Activated naive CD8-positive, alpha-beta T cell treated with anti-CD3 and anti-CD28 coated beads, Interleukin-2, amount 50 U/mL, for 24 hours (primary cell): Measurements from ENCODE around the gene NID2.
A peak's percentile ranks its signal among the peaks of the same experiment; 100 is the strongest.

Experiments used
- ATAC-seq: fragments of 150-1000 bp; cut with Tn5 transposase; one replicate; pipeline ENCODE4 v1.10.0; 2021
- DNase-seq: peaks from one replicate; pipeline ENCODE4 v3.0.0; 2021
- H3K27ac Mint-ChIP-seq: one replicate; pipeline ENCODE4 v1.8.0; 2021; ENCODE audit warnings: mild to moderate bottlenecking, mixed read lengths
- H3K27me3 Mint-ChIP-seq: one replicate; pipeline ENCODE4 v1.8.0; 2021; ENCODE audit warnings: mixed read lengths
- H3K36me3 Mint-ChIP-seq: one replicate; pipeline ENCODE4 v1.8.0; 2021; ENCODE audit warnings: low read depth, mixed read lengths
- H3K4me1 Mint-ChIP-seq: one replicate; pipeline ENCODE4 v1.8.0; 2021; ENCODE audit warnings: mixed read lengths
- H3K4me3 Mint-ChIP-seq: one replicate; pipeline ENCODE4 v1.8.0; 2021; ENCODE audit warnings: mild to moderate bottlenecking, moderate library complexity, mixed read lengths
- H3K9me3 Mint-ChIP-seq: one replicate; pipeline ENCODE4 v1.8.0; 2021; ENCODE audit warnings: mixed read lengths

Gene NID2

DNA sequence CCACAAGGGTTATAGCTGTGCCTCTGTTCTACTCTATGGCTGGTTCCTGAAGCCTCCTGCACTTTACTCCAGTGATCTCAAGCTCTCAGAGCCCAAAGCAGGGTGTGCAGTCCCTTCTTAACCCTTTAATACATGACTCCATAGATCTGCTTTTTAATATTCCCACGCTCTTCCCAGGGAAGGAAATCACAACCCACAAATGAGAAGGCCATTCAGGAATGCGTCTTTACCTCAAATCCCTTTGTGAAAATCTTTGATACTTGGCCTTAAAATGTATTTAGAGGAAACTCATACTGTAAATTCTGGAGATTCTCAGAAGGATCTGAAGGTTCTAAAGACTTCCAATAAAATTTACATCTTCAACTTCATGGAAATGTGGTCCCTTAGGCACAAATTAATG is 17.0 kb downstream of the NID2 start:
- no peak overlapping the region for H3K4me3 Mint-ChIP-seq
- no peaks in the 10 kb centered on the region for H3K9me3 Mint-ChIP-seq
- ATAC-seq, result no peak
- DNase-seq, result no peak
- no peak overlapping the region for H3K27ac Mint-ChIP-seq
- H3K27me3 Mint-ChIP-seq, result peaks cover 7% of the 10 kb centered on the region
- no peaks in the 10 kb centered on the region for H3K4me1 Mint-ChIP-seq
- no peaks in the 10 kb centered on the region for H3K36me3 Mint-ChIP-seq

DNA sequence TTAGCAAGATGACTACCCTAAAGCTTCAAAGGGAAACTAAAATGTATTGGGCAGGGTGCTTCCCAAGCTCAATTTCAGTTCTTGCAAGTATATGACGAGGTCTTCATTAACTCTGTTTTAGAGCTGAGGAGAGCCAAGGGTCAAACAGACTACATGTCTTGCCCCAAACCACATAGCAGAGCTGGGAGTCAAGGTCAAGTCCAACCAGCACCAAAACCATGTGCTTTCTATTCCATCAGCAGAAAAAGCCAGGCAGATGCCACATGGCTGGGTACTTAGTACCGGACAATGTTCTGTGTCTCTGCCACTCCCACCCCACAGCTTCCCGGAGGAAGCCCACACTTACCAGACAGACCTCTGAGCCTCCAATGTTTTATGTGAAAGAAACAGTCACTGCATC is 17.6 kb downstream of the NID2 start:
- DNase-seq, result no peak
- no peaks in the 10 kb centered on the region for H3K9me3 Mint-ChIP-seq
- H3K4me3 Mint-ChIP-seq, result no peak overlapping the region
- ATAC-seq, result no peak
- peaks cover 1% of the 10 kb centered on the region for H3K4me1 Mint-ChIP-seq
- no peaks in the 10 kb centered on the region for H3K36me3 Mint-ChIP-seq
- peaks cover 7% of the 10 kb centered on the region for H3K27me3 Mint-ChIP-seq
- no peak overlapping the region for H3K27ac Mint-ChIP-seq

DNA sequence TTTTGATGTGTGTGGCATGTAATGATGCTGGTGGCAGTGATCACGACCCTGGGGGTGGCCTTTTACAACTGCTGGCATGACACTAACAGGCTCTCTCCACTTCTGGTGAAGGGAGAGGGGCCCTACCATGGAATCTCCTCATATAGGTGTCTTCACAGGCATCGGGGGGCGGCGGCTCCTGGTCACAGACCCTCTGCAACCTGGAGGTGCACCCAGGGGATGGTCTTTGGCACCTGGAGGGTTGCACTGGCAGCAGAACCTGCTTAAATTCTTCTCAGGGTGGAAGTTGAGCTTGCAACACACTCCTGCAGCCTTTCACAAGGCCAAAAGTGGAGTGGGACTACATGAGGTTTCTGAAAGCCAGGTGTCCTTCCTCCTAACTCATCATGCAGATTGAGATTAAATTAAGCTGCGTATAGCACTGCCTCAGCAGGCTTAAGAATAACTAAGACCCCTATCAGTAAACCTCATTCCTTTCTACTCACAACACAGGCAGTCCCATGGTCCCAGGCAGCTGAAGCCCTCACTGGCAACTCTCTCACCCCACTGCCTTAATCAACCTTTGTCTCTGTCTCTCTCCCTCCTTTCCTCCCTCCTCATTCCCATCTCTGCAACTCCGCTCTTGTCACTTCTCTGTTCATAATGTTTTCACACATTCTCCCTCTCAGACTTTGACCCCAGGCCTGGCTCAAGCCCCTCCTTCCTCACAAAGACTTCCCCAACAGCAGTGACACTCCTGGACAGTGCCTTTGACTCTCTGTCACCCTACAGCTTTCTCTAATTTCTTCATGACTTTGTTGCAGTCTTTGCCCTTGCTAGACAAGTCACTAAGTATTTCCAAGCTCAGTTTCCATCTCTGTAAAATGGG is 18.9 kb downstream of the NID2 start:
- no peaks in the 10 kb centered on the region for H3K9me3 Mint-ChIP-seq
- no peaks in the 10 kb centered on the region for H3K36me3 Mint-ChIP-seq
- no peak overlapping the region for H3K27ac Mint-ChIP-seq
- no peak overlapping the region for H3K4me3 Mint-ChIP-seq
- DNase-seq (no peak), ATAC-seq (no peak)
- peaks cover 2% of the 10 kb centered on the region for H3K27me3 Mint-ChIP-seq
- H3K4me1 Mint-ChIP-seq, result peaks cover 11% of the 10 kb centered on the region

DNA sequence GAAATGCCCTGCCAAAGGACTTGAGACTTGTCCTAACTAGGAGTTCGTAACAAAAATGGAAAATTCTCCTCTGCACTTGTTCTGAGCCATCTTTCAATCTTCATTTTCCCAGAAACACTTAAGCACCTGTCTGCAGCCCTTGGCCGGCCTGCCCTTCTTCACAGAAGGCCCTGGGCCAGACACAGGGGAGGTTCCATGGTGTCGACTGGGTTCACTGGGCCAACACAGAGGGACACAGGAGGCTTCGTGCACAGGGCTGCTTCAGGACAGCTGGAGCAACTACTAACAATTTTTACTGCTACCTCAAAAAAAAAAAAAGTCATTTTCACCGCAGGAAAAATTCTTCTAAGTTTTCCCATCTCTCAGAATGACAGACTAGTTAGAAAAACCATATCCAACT is 19.6 kb downstream of the NID2 start:
- Mint-ChIP-seq H3K36me3 (no peaks in the 10 kb centered on the region), H3K4me3 (no peak overlapping the region), H3K4me1 (peaks cover 14% of the 10 kb centered on the region), H3K9me3 (no peaks in the 10 kb centered on the region), H3K27ac (no peak overlapping the region), H3K27me3 (no peaks in the 10 kb centered on the region)
- DNase-seq, result no peak
- ATAC-seq, result no peak

DNA sequence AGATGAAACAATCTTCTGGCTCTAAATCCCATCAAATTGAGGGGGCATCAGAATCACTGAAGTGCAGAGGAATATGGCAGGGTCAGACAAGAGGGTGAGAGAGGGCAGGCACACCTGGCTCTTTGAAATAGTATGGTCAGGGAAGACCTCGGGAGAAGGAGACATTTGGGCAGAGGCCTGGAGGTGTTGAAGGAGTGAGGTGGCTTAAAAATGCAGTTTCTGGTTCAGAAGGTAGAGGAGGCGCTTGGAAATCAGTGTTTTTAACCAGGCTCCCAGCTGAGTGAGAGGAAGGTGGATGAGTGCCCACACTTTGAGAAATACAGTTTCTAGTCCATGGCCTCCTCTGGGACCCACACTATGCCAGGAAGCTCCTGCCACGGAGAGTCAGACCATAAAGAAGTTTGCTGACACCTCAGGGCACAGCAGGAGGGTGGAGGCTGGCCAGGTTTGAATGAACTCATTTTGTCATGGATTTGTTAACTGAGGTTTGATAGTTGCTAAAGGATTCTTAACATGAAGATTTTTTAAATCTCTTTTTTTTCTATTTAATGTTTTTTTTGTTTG is 20.1 kb downstream of the NID2 start:
- Mint-ChIP-seq H3K4me3 (no peak overlapping the region), H3K9me3 (no peaks in the 10 kb centered on the region), H3K4me1 (peaks cover 16% of the 10 kb centered on the region), H3K27me3 (peaks cover 2% of the 10 kb centered on the region), H3K27ac (no peak overlapping the region), H3K36me3 (no peaks in the 10 kb centered on the region)
- DNase-seq (no peak), ATAC-seq (no peak)

DNA sequence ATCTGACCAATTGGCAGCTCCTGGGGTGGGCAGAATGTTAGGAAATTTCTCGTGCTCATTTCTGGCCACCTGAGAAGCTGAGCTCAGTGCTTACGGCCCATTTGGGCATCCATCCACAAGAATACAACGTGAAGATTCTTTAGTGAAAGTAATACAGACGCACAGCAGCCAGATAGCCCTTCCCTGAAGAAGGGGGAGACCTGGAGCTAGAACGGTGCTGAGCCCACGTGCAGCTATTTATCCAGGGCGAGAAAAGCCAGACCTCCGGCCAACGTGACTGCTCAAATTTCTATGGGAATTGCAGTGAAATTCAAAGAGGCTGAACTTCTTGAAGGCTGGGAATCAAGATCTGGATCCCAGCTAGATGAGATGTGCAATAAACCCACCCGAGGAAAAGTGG is 20.7 kb downstream of the NID2 start:
- ATAC-seq (no peak), DNase-seq (no peak)
- Mint-ChIP-seq H3K4me1 (peaks cover 17% of the 10 kb centered on the region), H3K27ac (no peak overlapping the region), H3K36me3 (no peaks in the 10 kb centered on the region), H3K9me3 (no peaks in the 10 kb centered on the region), H3K4me3 (no peak overlapping the region), H3K27me3 (peaks cover 2% of the 10 kb centered on the region)

DNA sequence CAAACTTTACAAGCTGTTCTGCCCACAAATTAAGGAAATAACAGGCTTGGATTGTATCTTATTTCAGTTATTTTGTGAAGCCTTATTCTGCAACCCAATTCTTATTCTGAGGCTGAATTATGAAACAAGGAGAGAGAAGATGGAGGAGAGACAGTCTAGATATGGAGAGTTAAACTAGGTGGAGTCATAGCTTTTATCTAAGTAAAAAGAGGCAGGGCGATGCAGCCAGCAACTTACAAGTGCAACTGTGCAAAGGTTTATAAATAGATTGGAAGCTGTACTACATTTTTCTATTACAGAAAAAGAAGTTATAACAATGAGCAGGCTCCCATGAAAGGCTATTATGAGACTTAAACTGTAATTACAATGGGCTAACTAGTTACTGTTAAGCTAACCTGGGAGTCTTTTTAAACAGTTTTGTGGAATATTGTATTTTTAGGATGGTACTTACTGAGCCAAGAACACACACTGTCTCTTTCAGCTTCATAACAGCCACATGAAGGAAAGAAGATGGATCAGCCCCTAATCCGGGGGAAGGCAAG is 22.4 kb downstream of the NID2 start:
- H3K36me3 Mint-ChIP-seq, result no peaks in the 10 kb centered on the region
- H3K27me3 Mint-ChIP-seq, result peaks cover 2% of the 10 kb centered on the region
- H3K4me1 Mint-ChIP-seq, result peaks cover 17% of the 10 kb centered on the region
- DNase-seq (no peak), ATAC-seq (no peak)
- peak overlapping the region; percentile 23 for H3K27ac Mint-ChIP-seq
- H3K9me3 Mint-ChIP-seq, result no peaks in the 10 kb centered on the region
- H3K4me3 Mint-ChIP-seq, result no peak overlapping the region

DNA sequence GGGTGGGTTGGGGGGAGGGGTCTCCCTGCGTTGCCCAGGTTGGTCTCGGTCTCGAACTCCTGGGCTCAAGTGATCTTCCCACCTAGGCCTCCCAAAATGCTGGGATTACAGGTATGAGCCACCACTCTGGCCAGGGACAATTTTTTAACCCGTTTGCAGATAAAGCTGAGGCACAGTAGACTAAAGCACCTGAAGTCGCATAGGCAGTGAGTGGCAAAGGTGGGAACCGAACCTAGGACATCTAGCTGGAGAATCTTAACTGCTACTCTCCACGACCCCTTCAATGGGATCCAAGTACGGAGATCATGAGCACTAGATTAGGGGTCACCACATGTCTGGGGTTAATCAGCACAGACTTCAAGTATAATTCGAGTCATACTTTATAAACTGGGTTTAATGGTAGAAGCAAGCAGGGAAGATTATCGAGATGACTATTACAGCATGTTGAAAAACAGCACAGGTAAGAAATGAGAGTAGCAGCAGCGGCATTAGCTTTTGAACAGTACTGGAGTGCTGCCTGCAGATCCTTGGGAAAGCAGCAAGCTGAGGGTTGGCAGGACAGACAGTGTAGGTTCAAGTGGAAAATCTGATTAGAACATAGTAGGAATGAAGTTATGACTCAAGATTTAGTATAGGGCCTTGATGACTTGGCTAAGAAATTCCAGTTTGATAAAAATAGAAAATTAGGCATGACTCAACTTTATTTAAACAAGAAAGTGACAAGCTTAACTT is 23.9 kb downstream of the NID2 start:
- H3K27ac Mint-ChIP-seq, result peak overlapping the region; percentile 20
- H3K4me3 Mint-ChIP-seq, result no peak overlapping the region
- ATAC-seq (peak; percentile 86), DNase-seq (no peak)
- peaks cover 17% of the 10 kb centered on the region for H3K4me1 Mint-ChIP-seq
- peaks cover 2% of the 10 kb centered on the region for H3K27me3 Mint-ChIP-seq
- no peaks in the 10 kb centered on the region for H3K36me3 Mint-ChIP-seq
- H3K9me3 Mint-ChIP-seq, result no peaks in the 10 kb centered on the region

DNA sequence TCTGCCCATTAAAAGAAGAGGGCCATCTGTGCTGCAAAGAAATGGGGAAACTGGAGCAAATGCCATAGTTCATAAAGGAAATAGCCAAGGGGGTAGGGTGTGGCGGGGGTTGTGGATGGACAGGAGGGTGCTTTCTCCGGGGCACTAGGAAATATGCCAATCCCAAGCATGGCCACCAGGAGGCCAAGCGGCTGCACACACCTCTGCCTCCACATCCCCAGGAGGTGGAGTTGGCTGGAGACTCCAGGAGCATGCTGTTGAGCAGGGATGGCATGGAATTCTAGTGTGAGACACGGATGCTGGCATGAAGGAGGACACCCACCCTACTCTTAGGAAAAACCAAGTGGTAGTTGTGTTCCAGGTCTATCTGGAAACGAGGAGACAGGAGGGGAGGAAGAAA is 25.2 kb downstream of the NID2 start:
- no peak overlapping the region for H3K4me3 Mint-ChIP-seq
- H3K36me3 Mint-ChIP-seq, result no peaks in the 10 kb centered on the region
- H3K4me1 Mint-ChIP-seq, result peaks cover 17% of the 10 kb centered on the region
- DNase-seq (peak; percentile 52), ATAC-seq (no peak)
- H3K27ac Mint-ChIP-seq, result no peak overlapping the region
- no peaks in the 10 kb centered on the region for H3K9me3 Mint-ChIP-seq
- H3K27me3 Mint-ChIP-seq, result peaks cover 2% of the 10 kb centered on the region

DNA sequence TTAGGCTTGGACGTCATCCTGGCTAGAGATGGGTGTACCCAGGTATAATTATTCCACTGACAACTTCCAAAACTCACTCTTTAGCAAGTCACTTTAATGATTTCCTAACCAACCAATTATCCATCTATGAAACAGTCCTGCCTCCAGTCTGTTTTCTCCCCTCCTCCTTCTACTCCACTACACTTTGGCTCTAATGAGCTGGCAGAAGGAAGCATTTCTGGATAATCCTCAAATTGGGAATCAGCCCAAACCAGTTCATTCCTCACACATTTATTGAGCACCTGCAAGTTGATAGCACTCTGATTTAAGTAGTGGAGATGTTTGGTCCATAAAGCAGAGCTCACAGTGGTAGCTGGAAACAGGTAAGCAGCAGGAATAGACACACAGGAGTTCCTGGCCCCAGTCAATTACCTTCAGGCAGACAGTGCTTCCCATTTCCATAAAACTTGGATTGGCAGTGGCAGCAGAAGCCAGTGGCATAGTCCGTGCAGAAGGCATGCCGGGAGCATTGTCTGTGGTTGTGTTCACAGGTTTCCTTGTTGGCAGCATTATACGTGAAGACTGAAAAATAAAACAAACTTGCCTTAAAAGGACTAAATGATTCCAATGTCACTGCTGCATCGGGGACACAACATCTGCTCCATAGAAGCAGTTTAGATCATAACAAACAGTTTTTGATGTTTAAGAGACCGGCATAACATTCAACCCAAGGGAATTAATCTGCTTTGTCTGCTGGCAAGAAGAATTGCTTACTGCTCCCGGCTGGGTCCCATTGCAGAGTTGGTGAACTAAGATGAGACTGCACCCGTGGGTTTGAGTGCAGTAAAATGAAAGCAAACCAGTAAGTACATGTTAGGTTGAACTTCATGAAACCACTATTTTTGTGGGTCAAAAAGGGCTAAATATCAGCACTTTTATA is 26.2 kb downstream of the NID2 start:
- Mint-ChIP-seq H3K27ac (no peak overlapping the region), H3K27me3 (peaks cover 6% of the 10 kb centered on the region), H3K36me3 (no peaks in the 10 kb centered on the region), H3K4me3 (no peak overlapping the region), H3K9me3 (no peaks in the 10 kb centered on the region), H3K4me1 (peaks cover 17% of the 10 kb centered on the region)
- ATAC-seq, result no peak
- DNase-seq, result no peak

DNA sequence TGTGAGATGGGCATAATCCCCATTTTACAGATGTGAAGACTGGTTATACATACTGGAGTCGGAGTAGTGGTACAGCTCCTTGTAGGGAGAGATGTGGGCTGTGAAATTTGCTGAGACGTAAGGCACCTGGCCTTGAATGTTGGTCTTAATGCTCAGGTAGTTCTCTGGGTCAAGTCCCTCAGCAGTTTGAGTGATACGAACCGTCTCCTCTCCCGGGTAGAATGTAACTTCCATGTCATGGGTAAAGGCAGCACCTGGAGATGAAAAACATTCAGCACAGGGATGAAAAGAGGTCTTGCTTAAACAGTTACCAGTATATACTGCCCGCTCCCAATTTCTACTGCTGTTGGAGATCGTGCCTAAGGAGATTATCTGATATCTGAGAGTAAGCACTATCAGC is 28.3 kb downstream of the NID2 start:
- no peak overlapping the region for H3K27ac Mint-ChIP-seq
- no peak overlapping the region for H3K4me3 Mint-ChIP-seq
- peaks cover 16% of the 10 kb centered on the region for H3K4me1 Mint-ChIP-seq
- H3K27me3 Mint-ChIP-seq, result peaks cover 6% of the 10 kb centered on the region
- no peak for DNase-seq
- ATAC-seq, result no peak
- no peaks in the 10 kb centered on the region for H3K36me3 Mint-ChIP-seq
- H3K9me3 Mint-ChIP-seq, result peaks cover 11% of the 10 kb centered on the region

DNA sequence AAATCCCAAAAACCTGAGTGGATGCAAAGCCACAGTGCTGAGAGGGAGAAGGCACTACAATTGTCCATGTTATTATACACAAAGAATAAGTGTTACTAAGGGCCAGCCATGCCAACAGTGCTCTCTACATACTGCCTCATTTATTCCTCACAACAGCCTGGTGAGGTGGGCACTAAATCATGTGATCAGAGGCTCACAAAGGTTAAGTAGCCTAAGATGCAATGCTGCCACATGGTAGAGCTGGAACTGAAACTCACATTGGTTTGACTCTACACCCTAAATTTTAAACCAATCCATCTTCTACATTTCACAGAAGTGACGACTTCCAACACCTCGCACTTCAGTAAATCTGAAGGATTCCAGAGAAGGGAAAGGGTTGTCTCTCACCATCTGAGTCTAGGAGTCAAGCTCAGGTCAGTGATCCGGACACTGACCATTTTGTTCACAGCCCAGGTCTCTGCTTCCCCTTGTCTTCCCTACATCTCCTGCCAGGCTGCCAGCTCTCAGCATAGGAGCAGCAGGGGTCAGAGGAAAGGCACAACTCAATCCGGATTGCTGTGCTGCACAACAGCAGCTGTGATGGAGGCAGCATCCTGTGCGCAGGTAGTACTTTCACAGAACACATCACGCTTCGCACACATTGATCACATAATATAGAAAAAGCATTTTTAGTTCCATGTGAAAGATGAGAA is 29.6 kb downstream of the NID2 start:
- DNase-seq (no peak), ATAC-seq (no peak)
- H3K9me3 Mint-ChIP-seq, result peaks cover 11% of the 10 kb centered on the region
- no peak overlapping the region for H3K4me3 Mint-ChIP-seq
- H3K27me3 Mint-ChIP-seq, result peaks cover 8% of the 10 kb centered on the region
- no peak overlapping the region for H3K27ac Mint-ChIP-seq
- no peaks in the 10 kb centered on the region for H3K36me3 Mint-ChIP-seq
- H3K4me1 Mint-ChIP-seq, result peaks cover 7% of the 10 kb centered on the region

DNA sequence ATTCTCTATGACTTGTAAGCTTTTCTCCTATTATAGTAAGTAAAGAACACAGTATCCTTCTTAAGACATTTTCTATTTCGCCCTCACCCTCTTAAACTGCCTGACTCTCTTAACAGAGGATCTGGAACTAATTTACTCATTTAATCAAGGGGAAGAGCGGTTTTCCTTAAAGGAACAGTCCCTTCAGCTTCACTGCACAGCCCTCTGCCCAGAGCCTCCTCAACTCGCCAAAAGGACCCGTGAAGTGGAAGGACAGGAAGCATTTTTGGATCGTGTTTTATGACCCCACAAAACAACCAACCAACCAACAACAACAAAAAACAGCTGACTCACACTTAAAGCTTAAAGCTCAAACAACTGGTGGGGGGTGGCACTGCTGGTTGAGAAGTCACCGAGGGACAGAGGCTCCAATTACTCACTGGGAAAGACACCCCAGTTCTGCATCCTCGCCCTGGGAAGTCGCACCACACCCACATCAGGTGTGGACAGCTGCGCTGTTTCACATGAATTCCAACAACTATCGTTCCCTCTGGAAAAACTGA is 35.7 kb downstream of the NID2 start:
- Mint-ChIP-seq H3K27ac (no peak overlapping the region), H3K36me3 (no peaks in the 10 kb centered on the region), H3K4me1 (peaks cover 4% of the 10 kb centered on the region), H3K4me3 (no peak overlapping the region), H3K27me3 (peaks cover 4% of the 10 kb centered on the region), H3K9me3 (peaks cover 11% of the 10 kb centered on the region)
- no peak for ATAC-seq
- no peak for DNase-seq
